K562 (cell line): ENCODE measurements around the gene MYO7A. TPM values are rescaled to one million over a fixed set of nuclear protein-coding genes. Genes with fewer than 3 reads are reported as not detected.

Source experiments
- ATAC-seq: fragments of 200-7000 bp; cut with Tn5 transposase; 3 replicates; pipeline ENCODE4 v1.9.1; 2020; ENCODE audit warnings: moderate library complexity
- BruUV-seq: library from RNA; stranded (reverse); fragments of 400-500 nt; replicated peaks from 2 replicates; lab custom pipeline; 2021; lab: Mats Ljungman, UMichigan
- CTCF ChIA-PET: fragments of 300-600 bp; formaldehyde crosslinking; extraction: SDS; loops from one replicate; lab custom pipeline; 2021; ENCODE audit warnings: low intra/inter-chr PET ratio; lab: Yijun Ruan, JAX
- POLR2A ChIA-PET: fragments of 300-600, 350-650 bp; sonication (Branson Sonifier 250); formaldehyde crosslinking; extraction: SDS; loops from one replicate; lab custom pipeline; 2021; ENCODE audit warnings: antibody characterized with exemption, inconsistent platforms; lab: Yijun Ruan, JAX
- DNase-seq, 4 experiments: peaks; one replicate each; pipeline versions ENCODE4 v3.0.0 to v3.0.0-alpha.2; 2011 to 2018; ENCODE audit warnings: low spot score in 3 of 4, mixed read lengths in 3 of 4; ENCODE audit errors: extremely low read depth in 1 of 4
- FAIRE-seq: peaks from 2 replicates; lab custom pipeline; 2011; peaks lifted over from hg19 to GRCh38; lab: Jason Lieb, UNC
- H2AFZ ChIP-seq: 2 replicates; pipeline ENCODE4 v1.6.0; 2011; ENCODE audit warnings: low read depth, low read length, control low read depth, inconsistent platforms
- H3K27ac ChIP-seq: fragments of 200-600 bp; 3 replicates; pipeline ENCODE4 v1.8.0; 2011; ENCODE audit warnings: low read depth, mild to moderate bottlenecking, control low read depth, inconsistent platforms, low read length, moderate library complexity, mixed read lengths; ENCODE audit errors: extremely low read depth
- H3K27me3 ChIP-seq, 2 experiments: fragments of 300-600 bp in 1 of 2; 2 replicates in 1 of 2; 3 replicates in 1 of 2; pipeline versions ENCODE4 v1.6.0 to v1.8.0; 2011; ENCODE audit warnings: inconsistent platforms in 2 of 2, low read length in 2 of 2, mild to moderate bottlenecking in 1 of 2, mixed read lengths in 1 of 2, moderate library complexity in 1 of 2; ENCODE audit not compliant: control insufficient read depth in 2 of 2, insufficient read depth in 2 of 2
- H3K36me3 ChIP-seq: fragments of 300-600 bp; 3 replicates; pipeline ENCODE4 v1.8.0; 2011; ENCODE audit warnings: mild to moderate bottlenecking, low read length, inconsistent platforms; ENCODE audit not compliant: control insufficient read depth, insufficient read depth
- H3K4me1 ChIP-seq, 2 experiments: fragments of 200-600 bp in 1 of 2; replicated peaks in 1 of 2; 2 replicates in 1 of 2; 3 replicates in 1 of 2; pipeline versions ENCODE4 v1.5.1 to v1.8.0; 2011; ENCODE audit warnings: inconsistent platforms in 2 of 2, low read length in 2 of 2, mild to moderate bottlenecking in 1 of 2, mixed read lengths in 1 of 2, moderate library complexity in 1 of 2; ENCODE audit not compliant: control insufficient read depth in 2 of 2, insufficient read depth in 2 of 2
- H3K4me2 ChIP-seq: 2 replicates; pipeline ENCODE4 v1.6.1; 2011; ENCODE audit warnings: low read length, control low read depth, inconsistent platforms, mixed read lengths; ENCODE audit not compliant: insufficient read depth
- H3K4me3 ChIP-seq: fragments of 200-600 bp; sonication (generic), shearing (Covaris generic); 2 replicates; pipeline ENCODE4 v1.5.1; 2016; ENCODE audit warnings: control low read depth, inconsistent platforms
- H3K79me2 ChIP-seq: fragments of 200-600 bp; 3 replicates; pipeline ENCODE4 v1.8.0; 2011; ENCODE audit warnings: low read length, inconsistent platforms; ENCODE audit not compliant: control insufficient read depth, insufficient read depth
- H3K9ac ChIP-seq, 2 experiments: 2 replicates each; pipeline versions ENCODE4 v1.6.0 to v1.6.1; 2011; ENCODE audit warnings: low read depth in 2 of 2, low read length in 2 of 2, control low read depth in 1 of 2, inconsistent platforms in 1 of 2, mild to moderate bottlenecking in 1 of 2, mixed read lengths in 1 of 2; ENCODE audit not compliant: insufficient read depth in 1 of 2
- H3K9me1 ChIP-seq: one replicate; pipeline ENCODE4 v1.6.0; 2011; ENCODE audit warnings: inconsistent platforms, mild to moderate bottlenecking, low read length, moderate library complexity; ENCODE audit not compliant: control insufficient read depth, insufficient read depth
- H3K9me3 ChIP-seq: replicated peaks from 2 replicates; pipeline ENCODE4 v1.5.1; 2011; ENCODE audit warnings: low read depth, low read length, inconsistent platforms; ENCODE audit not compliant: control insufficient read depth, insufficient read depth
- H4K20me1 ChIP-seq: replicated peaks from 2 replicates; pipeline ENCODE4 v1.6.1; 2011; ENCODE audit warnings: low read length, inconsistent platforms, mixed read lengths; ENCODE audit not compliant: control insufficient read depth, insufficient read depth
- GTF2E2 ChIP-seq: fragments of 200-800 bp; sonication (Bioruptor generic); IDR thresholded peaks from 2 replicates; pipeline ENCODE4 v1.6.1; 2016; ENCODE audit warnings: missing genetic modification characterization, missing compliant biosample characterization
- LCOR ChIP-seq: sonication (generic); formaldehyde crosslinking; IDR thresholded peaks from 2 replicates; pipeline ENCODE4 v1.8.0; 2022; ENCODE audit warnings: mild to moderate bottlenecking, missing genetic modification reagents
- MBD1 ChIP-seq: fragments of 250-450 bp; sonication (Bioruptor Pico); IDR thresholded peaks from 2 replicates; pipeline ENCODE4 v1.8.0; 2022; ENCODE audit warnings: inconsistent platforms
- NCOA6 ChIP-seq: fragments of 450-650 bp; IDR thresholded peaks from 2 replicates; pipeline ENCODE4 v1.6.1; 2017; ENCODE audit warnings: mild to moderate bottlenecking
- RERE ChIP-seq: sonication (generic); formaldehyde crosslinking; IDR thresholded peaks from 2 replicates; pipeline ENCODE4 v1.8.0; 2023; ENCODE audit warnings: missing genetic modification reagents, mild to moderate bottlenecking, borderline replicate concordance
- ZBTB9 ChIP-seq: fragments of 450-650 bp; formaldehyde crosslinking; IDR thresholded peaks from 2 replicates; pipeline ENCODE4 v1.4.0; 2020; ENCODE audit warnings: mild to moderate bottlenecking, moderate library complexity
- ZNF584 ChIP-seq: fragments of 200-800 bp; sonication (Bioruptor generic); IDR thresholded peaks from 2 replicates; pipeline ENCODE4 v1.6.1; 2016; ENCODE audit warnings: low read depth, mild to moderate bottlenecking, missing genetic modification characterization, missing compliant biosample characterization
- whole genome bisulfite sequencing: fragments of 100-300 bp; shearing (Covaris generic); methylation state at CpG from one replicate; pipeline ENCODE4 v1.1.6; 2016; ENCODE audit warnings: low coverage, mixed read lengths; ENCODE audit not compliant: insufficient coverage; ENCODE audit errors: missing lambda C conversion rate; 5-methylcytosine and 5-hydroxymethylcytosine counted together
- in situ Hi-C: fragments of 300-500 bp; cut with MboI; formaldehyde crosslinking; loops from 4 replicates; pipeline ENCODE4 v1.15.0; 2018; ENCODE audit warnings: inconsistent platforms, mixed read lengths
- intact Hi-C: fragments of 100-400 bp; cut with micrococcal nuclease; formaldehyde crosslinking; loops from 2 replicates; pipeline ENCODE4 v1.14.2; 2022
- polyA plus RNA-seq, 8 experiments: library from polyadenylated mRNA; depleted of rRNA in 4 of 8; stranded (reverse) in 5 of 8; unstranded in 3 of 8; fragments of >200 nt; fragmentation: Nextera tagmentation in 2 of 8; fragmentation: Illumina TruSeq in 1 of 8; extraction: Ambion mirVana in 2 of 8; extraction: Trizol in 1 of 8; gene quantifications; 2 replicates each; pipeline versions ENCODE4 v1.2.1 to v1.2.3, GENCODE V29; 2011 to 2014; ENCODE audit warnings: inconsistent platforms in 1 of 8, missing spikeins in 1 of 8
- total RNA-seq, 7 experiments: library from RNA; depleted of rRNA in 6 of 7; stranded (reverse); fragments of >200 nt in 6 of 7; fragmentation: Illumina TruSeq in 2 of 7; extraction: Trizol in 2 of 7; gene quantifications; 2 replicates each; pipeline versions ENCODE4 v1.2.1 to v1.2.3, GENCODE V29; 2011 to 2021; ENCODE audit warnings: low replicate concordance in 1 of 7

The MYO7A gene
- total and polyA plus RNA-seq, 9 of the 15 experiments (the other 6 are each of a cell fraction or from before 2014, with no cell fraction given): 0.01 to 0.11 (median 0.07) TPM; not detected in 1

- ATAC-seq (no peak), FAIRE-seq (no peak)
- no peaks in the 10 kb centered on the region; the same call in 1 of the 2 replicates for H4K20me1 ChIP-seq
- H3K27ac ChIP-seq: no peak overlapping the region
- no peaks in the 10 kb centered on the region for H3K36me3 ChIP-seq
- POLR2A ChIA-PET: interaction anchor here (0.8 kb wide), 1 partner anchor 9 kb away, joined by 3 read pairs; the partner anchor contains the start of gene MYO7A
- peaks cover 0 to 11% of the 10 kb centered on the region in 2 experiments; a peak in 2 of 5 replicates for H3K4me1 ChIP-seq
- H3K79me2 ChIP-seq: no peaks in the 10 kb centered on the region
- no peak overlapping the region for H2AFZ ChIP-seq
- in situ Hi-C loops: no loop called here
- H3K9me3 ChIP-seq: no peaks in the 10 kb centered on the region
- no TSS peak for BruUV-seq
- TF ChIP-seq ZNF584 (CRISPR knock-in tag) (no peak), GTF2E2 (tag) (no peak), MBD1 (CRISPR knock-in tag) (no peak), ZBTB9 (CRISPR knock-in tag) (no peak), NCOA6 (no peak), LCOR (no peak), RERE (CRISPR knock-in tag) (no peak)
- TF ChIP-seq, all 486 proteins: peak for 0
- WGBS: 0% methylated on average over 17 of the region's 17 CpGs
- H3K9ac ChIP-seq: 0 out of 4 replicates have a peak overlapping the region, but pooled peaks of 1 of the 2 experiments have one; percentile 9
- intact Hi-C loops: no loop called here
- no peak for DNase-seq
- H3K9me1 ChIP-seq: no peaks in the 10 kb centered on the region
- no peak overlapping the region for H3K4me2 ChIP-seq
- H3K4me3 ChIP-seq: no peak overlapping the region
- H3K27me3 ChIP-seq: peaks cover 11 to 76% of the 10 kb centered on the region in 2 experiments; a peak in 4 of 5 replicates
- CTCF ChIA-PET: no interaction called here
These were observed 10.0 kb upstream of the MYO7A start for GRCh38 chr11:77118086-77118485.
